Measurements from ENCODE around the gene CERK.

DNA sequence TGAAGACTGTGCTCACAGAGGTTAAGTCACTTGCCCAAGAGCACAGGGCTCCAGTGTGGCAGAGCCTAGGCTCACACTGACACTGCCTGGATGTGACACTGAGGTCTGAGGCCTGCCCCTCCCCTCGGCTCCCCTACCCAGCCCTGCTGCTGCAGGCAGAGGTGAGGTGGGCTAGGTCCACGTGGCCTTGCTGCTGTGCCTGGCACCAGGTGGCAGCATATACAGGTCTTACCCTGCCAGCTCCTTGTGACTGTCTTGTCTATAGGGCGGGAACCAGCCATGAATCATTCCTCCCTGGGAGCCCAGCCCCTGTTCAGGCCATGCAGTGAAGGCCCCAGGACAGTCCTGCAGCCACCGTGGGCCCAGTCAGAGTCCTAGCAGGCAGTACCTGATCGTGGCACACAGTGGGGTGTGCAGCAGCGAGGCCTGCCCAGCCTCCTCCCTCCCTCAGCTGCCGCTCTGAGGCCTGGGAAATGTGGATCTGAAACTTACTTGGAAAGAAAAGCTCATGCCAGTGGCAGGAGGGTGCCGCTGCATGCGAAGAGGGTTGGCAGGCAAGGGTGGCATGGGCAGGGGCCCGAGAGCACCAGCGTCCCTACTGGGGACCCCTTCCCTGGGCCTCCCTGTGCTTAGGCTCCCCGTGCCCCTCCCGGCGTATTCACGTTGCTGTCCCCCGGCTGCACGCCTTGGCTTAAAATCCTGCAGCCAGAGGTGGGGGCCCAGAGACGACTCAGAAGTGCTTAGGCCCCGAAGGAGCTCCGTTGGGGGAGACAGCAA is 1.2 kb upstream of the CERK start:
- TF ChIP-seq FOXP2 (optimal IDR thresholded peaks at IDR 0.05; ENCODE audit: borderline replicate concordance, extremely low read depth, extremely low read length, insufficient read depth) (no peak), POLR2AphosphoS5 (IDR thresholded peaks at IDR 0.05; ENCODE audit: low read depth, low read length) (no peak)

Measured in PFSK-1 (cell line).